Kidney tubule cell (primary cell): ENCODE results near the gene CHIC1.
A peak's percentile ranks its signal among the peaks of the same experiment; 100 is the strongest.
"Not testable (repeated sequence)": the region's sequence is repeated elsewhere in the genome, so short reads cannot be mapped to it uniquely, and the experiment has no call there.

Experiments used
- DNase-seq: peaks from one replicate; pipeline ENCODE4 v3.0.0-alpha.2; 2018; ENCODE audit warnings: low spot score

The CHIC1 gene

GRCh38 chrX:73562984-73563737, at the start of gene CHIC1:
CHIC1 (plus strand) TSS chrX:73563197; CDS start chrX:73563285, 88 bp downstream.
- peak; percentile 69 for DNase-seq

DNA sequence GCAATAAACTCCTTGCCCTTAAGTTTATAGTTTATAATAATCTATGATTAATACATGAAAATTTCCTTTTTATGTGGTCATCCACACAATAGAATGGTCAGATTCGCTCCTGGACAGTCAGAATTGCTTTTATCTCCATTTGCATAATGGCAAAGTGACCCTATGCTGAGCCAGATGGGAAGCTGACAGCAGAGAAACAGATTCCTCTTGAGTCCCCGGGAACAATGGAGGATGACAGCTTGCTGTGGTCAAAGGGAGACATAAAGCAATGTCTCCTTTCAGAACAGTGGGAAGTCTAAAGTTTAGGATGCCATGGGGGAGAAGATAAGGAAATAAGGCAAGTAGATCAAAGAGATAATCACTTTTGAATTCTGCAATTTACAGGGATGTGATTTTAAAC, 40.2 kb upstream of the CHIC1 start:
- DNase-seq = not testable (repeated sequence)

DNA sequence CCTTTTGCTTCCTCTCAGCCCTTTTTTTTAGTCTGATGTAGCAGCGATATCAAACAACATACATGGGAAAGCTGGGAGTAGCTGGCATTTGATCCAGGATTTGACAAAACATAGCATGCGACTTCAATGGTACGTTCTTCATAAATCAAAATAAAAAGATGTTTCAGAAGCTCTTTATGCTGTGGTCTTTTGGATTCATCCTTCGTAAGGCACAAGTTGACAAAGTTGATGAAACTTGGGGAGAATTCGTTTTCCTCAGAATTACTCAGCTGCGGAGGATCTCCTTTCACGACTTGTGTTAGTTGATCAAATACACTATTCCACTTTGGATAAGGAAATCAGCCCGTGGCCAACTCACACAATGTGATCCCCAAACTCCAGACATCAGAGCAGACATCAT, 38.1 kb upstream of the CHIC1 start:
- DNase-seq = no peak

GRCh38 chrX:73525928-73526690, 36.9 kb upstream of the CHIC1 start:
- DNase-seq = no peak

- DNase-seq = not testable (repeated sequence)
These were observed 31.3 kb upstream of the CHIC1 start for GRCh38 chrX:73531655-73532054.

DNA sequence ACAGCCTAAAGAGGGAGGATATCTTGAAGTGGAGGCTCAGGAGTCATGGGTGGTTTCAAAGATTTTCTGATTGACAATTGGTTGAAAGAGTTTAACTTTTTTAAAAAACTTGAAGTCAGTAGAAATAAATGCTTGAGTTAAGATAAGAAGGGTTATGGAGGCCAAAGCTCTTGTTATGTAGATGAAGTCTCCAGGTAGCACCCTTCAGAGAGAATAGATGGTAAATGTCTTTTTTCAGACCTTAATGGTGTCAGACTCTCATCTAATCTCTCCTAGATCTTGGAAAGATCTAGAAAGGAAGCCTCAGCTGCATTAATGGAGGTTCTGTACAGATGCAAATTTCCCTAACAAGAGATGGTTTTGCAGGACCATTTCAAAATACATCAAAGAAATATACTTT, 6.8 kb upstream of the CHIC1 start:
- no peak for DNase-seq

DNA sequence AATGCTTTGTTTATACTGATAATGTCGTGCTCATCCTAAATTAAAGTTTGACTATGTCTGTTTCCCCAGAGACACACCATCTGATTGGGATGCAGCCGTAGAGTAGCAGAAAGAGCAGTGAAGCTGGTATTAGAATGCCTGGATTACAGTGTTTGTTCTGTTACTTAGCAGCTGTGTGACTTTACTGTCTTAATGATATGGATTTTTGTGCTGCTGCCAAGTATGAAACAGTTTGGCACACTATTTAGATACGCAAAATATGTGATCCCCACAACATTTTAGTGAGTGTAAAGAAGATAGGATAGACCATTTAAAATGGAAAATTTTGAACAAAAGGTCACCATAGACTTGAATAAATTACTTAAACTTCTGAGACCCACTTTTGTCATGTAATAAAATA, 1.2 kb upstream of the CHIC1 start:
- no peak for DNase-seq

DNA sequence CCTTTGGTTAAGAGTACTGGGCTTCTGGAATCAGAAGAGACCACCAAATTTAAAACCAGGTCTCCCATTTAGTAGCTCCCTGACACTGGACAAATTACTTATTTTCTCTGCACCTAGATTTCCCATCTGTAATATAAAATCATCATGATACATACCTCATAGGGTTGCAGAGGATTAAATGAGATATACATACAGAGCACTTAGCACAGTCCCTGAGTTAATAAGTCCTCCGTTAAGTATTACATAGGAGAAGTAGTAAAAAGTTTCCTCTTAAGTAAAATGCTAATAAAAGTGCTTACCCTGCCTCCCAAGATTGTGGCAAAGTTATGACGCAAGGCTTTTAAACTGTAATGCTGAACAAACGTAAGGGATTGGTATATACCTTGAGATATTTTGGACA, 539 bp upstream of the CHIC1 start:
- DNase-seq = peak; percentile 3

DNA sequence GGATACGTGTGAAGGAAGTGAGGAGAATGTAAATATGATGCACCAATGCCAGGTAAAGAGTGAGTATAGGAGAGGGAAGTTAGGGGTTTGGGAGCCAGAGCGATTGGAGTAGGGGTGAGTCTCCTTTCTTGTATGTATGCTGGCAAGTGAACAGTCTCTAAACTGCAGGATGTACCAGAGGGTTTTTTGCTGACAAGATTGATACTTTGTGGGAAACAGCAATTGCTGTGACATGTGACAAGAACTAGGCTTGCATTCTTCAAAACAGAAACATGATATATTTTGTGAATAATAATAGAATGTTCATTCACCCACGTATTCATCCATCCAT, 706 bp downstream of the CHIC1 start:
- DNase-seq = peak; percentile 26

GRCh38 chrX:73577361-73577760, 14.4 kb downstream of the CHIC1 start:
- DNase-seq = peak; percentile 93

- DNase-seq = peak; percentile 22
These were observed 18.1 kb downstream of the CHIC1 start for GRCh38 chrX:73581002-73581628.

- DNase-seq = not testable (repeated sequence)
These were observed 34.8 kb downstream of the CHIC1 start for GRCh38 chrX:73597758-73598157.

DNA sequence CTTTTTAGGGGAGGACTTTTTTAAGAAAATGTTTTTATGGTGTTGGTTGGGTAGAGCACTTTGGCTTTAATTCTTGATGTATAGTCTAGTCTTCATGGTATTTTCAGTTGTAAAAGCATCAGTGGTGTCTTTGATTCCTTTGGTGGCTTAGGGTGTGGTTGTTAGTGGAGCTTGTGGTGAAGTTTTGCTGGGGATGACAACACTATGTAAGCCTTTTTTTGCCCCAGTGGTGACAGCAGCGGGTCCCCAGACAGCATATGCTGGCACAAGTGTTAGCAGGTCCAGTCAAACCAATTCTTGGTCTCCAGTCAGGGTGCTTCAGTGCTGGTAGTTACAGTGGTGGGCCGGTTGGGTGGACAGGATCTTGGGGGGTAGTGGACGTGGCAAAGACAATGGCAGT, 52.0 kb downstream of the CHIC1 start:
- DNase-seq = no peak

GRCh38 chrX:73641669-73642068, 78.7 kb downstream of the CHIC1 start:
- not testable (repeated sequence) for DNase-seq

- no peak for DNase-seq
These were observed 84.2 kb downstream of the CHIC1 start for GRCh38 chrX:73647212-73647611.

DNA sequence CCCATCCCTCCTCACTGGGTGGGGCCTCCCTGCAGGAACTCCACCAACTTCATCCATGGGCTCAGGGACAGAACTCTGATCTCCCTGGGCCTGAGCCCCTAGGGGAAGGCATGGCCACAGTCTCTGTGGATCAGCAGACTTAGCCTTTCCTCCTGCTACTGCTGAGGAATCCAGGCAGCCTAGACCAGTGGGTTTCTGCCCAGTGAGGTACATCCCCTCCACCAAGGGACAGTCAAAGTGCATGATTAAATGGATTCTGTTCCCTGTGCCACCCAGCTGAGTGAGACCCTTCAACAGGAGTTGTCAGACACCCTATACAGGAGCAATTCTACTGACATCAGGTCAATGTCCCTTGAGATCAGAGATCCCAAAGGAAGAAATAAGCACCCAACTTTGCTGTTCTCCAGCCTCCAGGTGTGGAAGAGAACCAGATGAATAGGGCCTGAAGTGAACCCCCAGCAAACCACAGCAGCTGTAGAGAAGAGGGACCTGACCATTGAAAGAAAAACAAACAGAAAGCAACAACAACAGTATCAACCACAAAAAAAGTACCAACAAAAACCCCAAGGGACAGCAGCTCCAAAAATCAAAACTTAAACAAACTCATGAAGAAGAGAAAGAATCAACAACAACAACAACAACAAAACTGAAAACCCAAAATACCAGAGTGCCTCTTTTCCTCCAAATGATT, 84.8 kb downstream of the CHIC1 start:
- no peak for DNase-seq

DNA sequence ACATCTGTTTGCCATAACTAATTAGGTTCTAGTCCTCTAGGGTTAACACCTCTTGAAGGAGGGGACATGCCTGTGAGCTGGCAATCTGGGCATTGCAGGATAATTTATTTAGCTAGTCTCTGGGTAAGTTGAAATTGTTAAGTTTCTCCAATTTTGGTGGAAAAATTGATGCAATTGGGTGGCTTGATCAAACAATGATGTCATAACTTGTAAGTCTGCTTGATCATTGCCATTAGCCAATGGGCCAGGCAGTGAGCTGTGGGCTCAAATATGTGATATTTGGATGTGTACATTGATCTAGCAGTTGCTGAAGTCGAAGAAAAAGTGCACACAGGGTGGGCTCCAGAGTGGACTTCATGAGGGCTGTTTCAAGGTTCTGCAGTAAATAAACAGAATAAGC, 98.3 kb downstream of the CHIC1 start:
- DNase-seq = not testable (repeated sequence)

- peak; percentile 3 for DNase-seq
These were observed 105.8 kb downstream of the CHIC1 start for GRCh38 chrX:73668779-73669178.

- DNase-seq = no peak
These were observed 118.4 kb downstream of the CHIC1 start for GRCh38 chrX:73681408-73681807.

GRCh38 chrX:73683236-73683859, 120.4 kb downstream of the CHIC1 start:
- DNase-seq = no peak

GRCh38 chrX:73707014-73707413, 144.0 kb downstream of the CHIC1 start:
- DNase-seq = not testable (repeated sequence)

DNA sequence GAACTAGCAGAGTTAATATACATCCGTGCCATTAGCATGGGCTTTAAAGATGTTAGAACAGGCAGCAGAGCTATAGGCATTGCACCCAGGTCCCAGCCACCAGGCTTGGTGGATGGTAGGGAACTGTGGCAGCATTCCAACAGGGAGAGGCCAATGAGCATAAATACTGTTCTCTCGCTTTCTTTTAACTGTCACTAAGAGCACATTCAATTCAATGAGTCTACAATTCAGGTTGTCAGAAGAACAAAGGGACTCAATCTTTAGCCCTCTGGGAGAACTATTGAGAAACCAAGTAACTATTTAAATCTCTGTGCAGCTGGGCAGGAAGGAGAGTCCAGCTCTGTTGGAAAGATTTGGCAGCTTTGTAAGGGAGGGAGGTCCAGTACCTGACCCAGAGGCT, 165.6 kb downstream of the CHIC1 start:
- no peak for DNase-seq
